ENCODE data around the gene CEP85L.

DNA sequence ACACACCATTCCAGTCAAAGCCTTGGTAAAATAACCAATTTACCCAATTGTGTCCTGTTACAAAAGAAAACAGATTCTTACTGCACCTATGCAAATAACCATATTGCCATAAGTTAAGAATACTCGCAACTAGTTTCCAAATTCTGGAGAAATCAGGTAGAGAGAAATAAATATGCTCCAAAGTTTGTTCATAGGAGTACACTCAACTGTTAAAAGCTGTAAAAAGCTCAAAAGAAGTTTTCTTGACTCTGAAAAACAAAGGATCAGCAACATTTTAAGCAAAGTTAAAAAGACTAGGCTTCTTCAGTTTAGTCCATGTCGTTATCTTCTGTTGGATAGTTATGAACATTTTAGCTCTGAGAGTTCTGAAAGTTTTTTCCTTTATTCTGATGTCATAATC lies 48.0 kb downstream of the CEP85L start:
- no peak for TF ChIP-seq POLR2A (IDR thresholded peaks at IDR 0.05; ENCODE audit: low read depth)
- TF ChIP-seq EP300 (IDR thresholded peaks at IDR 0.05) = no peak
- TF ChIP-seq, protein P1, sequence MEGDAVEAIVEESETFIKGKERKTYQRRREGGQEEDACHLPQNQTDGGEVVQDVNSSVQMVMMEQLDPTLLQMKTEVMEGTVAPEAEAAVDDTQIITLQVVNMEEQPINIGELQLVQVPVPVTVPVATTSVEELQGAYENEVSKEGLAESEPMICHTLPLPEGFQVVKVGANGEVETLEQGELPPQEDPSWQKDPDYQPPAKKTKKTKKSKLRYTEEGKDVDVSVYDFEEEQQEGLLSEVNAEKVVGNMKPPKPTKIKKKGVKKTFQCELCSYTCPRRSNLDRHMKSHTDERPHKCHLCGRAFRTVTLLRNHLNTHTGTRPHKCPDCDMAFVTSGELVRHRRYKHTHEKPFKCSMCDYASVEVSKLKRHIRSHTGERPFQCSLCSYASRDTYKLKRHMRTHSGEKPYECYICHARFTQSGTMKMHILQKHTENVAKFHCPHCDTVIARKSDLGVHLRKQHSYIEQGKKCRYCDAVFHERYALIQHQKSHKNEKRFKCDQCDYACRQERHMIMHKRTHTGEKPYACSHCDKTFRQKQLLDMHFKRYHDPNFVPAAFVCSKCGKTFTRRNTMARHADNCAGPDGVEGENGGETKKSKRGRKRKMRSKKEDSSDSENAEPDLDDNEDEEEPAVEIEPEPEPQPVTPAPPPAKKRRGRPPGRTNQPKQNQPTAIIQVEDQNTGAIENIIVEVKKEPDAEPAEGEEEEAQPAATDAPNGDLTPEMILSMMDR (IDR thresholded peaks at IDR 0.05) = no peak
- TF ChIP-seq POLR2AphosphoS5 (IDR thresholded peaks at IDR 0.05) = no peak
